PFSK-1 (cell line): ENCODE data around the gene GNG12.

Source experiments
- FOXP2 ChIP-seq: optimal IDR thresholded peaks from 2 replicates; pipeline ENCODE3; 2011; ENCODE audit warnings: borderline replicate concordance, control low read depth, inconsistent platforms; ENCODE audit not compliant: insufficient read depth; ENCODE audit errors: extremely low read length, extremely low read depth
- POLR2AphosphoS5 ChIP-seq: IDR thresholded peaks from 2 replicates; pipeline ENCODE4 v1.6.1; 2012; ENCODE audit warnings: low read depth, mild to moderate bottlenecking, control low read depth, low read length, moderate library complexity
- REST ChIP-seq, 2 experiments: IDR thresholded peaks; 2 replicates each; pipeline versions ENCODE4 v1.6.1 to v1.8.0; 2011 to 2012; ENCODE audit warnings: low read depth in 2 of 2, low read length in 2 of 2, control low read depth in 1 of 2, inconsistent platforms in 1 of 2, mild to moderate bottlenecking in 1 of 2, moderate library complexity in 1 of 2; ENCODE audit not compliant: insufficient read depth in 1 of 2
- SIN3A ChIP-seq: IDR thresholded peaks from 2 replicates; pipeline ENCODE4 v1.6.1; 2012; ENCODE audit warnings: mild to moderate bottlenecking, low read length, moderate library complexity, borderline replicate concordance; ENCODE audit not compliant: insufficient read depth
- TAF1 ChIP-seq: IDR thresholded peaks from 2 replicates; pipeline ENCODE4 v1.6.1; 2012; ENCODE audit warnings: low read length, control low read depth, borderline replicate concordance; ENCODE audit not compliant: insufficient read depth

Gene GNG12

GRCh38 chr1:67683766-67684525 lies 149.3 kb downstream of the GNG12 start:
- TF ChIP-seq TAF1 (no peak), SIN3A (no peak), FOXP2 (no peak), REST (IDR thresholded peaks at IDR 0.05; ENCODE audit: insufficient read depth in 1 of 2, low read depth in 2 of 2, low read length in 2 of 2) (no peak), POLR2AphosphoS5 (no peak)

GRCh38 chr1:67683316-67683715 lies 150.0 kb downstream of the GNG12 start:
- TF ChIP-seq SIN3A (no peak), TAF1 (no peak)

- TF ChIP-seq REST (IDR thresholded peaks at IDR 0.05; ENCODE audit: insufficient read depth in 1 of 2, low read depth in 2 of 2, low read length in 2 of 2) (no peak), TAF1 (no peak), SIN3A (no peak), POLR2AphosphoS5 (no peak), FOXP2 (no peak)
Observed at GRCh38 chr1:67682659-67683197, 150.5 kb downstream of the GNG12 start.

- TF ChIP-seq POLR2AphosphoS5: no peak
- TF ChIP-seq SIN3A: no peak
- no peak for TF ChIP-seq FOXP2
- no peak for TF ChIP-seq TAF1
- TF ChIP-seq REST (IDR thresholded peaks at IDR 0.05; ENCODE audit: insufficient read depth in 1 of 2, low read depth in 2 of 2, low read length in 2 of 2): no peak
Observed at GRCh38 chr1:67680486-67680885, 152.8 kb downstream of the GNG12 start.

- TF ChIP-seq TAF1: no peak
- TF ChIP-seq REST (IDR thresholded peaks at IDR 0.05; ENCODE audit: insufficient read depth in 1 of 2, low read depth in 2 of 2, low read length in 2 of 2): no peak
- TF ChIP-seq SIN3A: no peak
- no peak for TF ChIP-seq FOXP2
- no peak for TF ChIP-seq POLR2AphosphoS5
Observed at GRCh38 chr1:67679691-67680090, 153.6 kb downstream of the GNG12 start.
